GM15510 (cell line): Measurements from ENCODE around the gene NR6A1.

Source experiments
- POLR2A ChIP-seq: IDR thresholded peaks from 3 replicates; pipeline ENCODE4 v1.6.1; 2011; ENCODE audit warnings: borderline replicate concordance; ENCODE audit not compliant: insufficient read length; ENCODE audit errors: extremely low read depth

Gene NR6A1

GRCh38 chr9:124680049-124680448, 91.1 kb downstream of the NR6A1 start:
- TF ChIP-seq POLR2A = no peak

GRCh38 chr9:124676159-124676551, 95.0 kb downstream of the NR6A1 start:
- no peak for TF ChIP-seq POLR2A

GRCh38 chr9:124675261-124676158, 95.6 kb downstream of the NR6A1 start:
- no peak for TF ChIP-seq POLR2A

- no peak for TF ChIP-seq POLR2A
Observed at GRCh38 chr9:124674651-124675050, 96.5 kb downstream of the NR6A1 start.

GRCh38 chr9:124673063-124673462, 98.0 kb downstream of the NR6A1 start:
- no peak for TF ChIP-seq POLR2A

- no peak for TF ChIP-seq POLR2A
Observed at GRCh38 chr9:124671861-124672260, 99.2 kb downstream of the NR6A1 start.

GRCh38 chr9:124666642-124667041, 104.5 kb downstream of the NR6A1 start:
- no peak for TF ChIP-seq POLR2A

- TF ChIP-seq POLR2A = no peak
Observed at GRCh38 chr9:124665391-124666058, 105.6 kb downstream of the NR6A1 start.

GRCh38 chr9:124664143-124664542, 107.0 kb downstream of the NR6A1 start:
- no peak for TF ChIP-seq POLR2A

GRCh38 chr9:124663046-124663961, 107.8 kb downstream of the NR6A1 start:
- TF ChIP-seq POLR2A = no peak

- no peak for TF ChIP-seq POLR2A
Observed at GRCh38 chr9:124662561-124662960, 108.5 kb downstream of the NR6A1 start.

GRCh38 chr9:124661271-124661670, 109.8 kb downstream of the NR6A1 start:
- no peak for TF ChIP-seq POLR2A

- no peak for TF ChIP-seq POLR2A
Observed at GRCh38 chr9:124660341-124660801, 110.7 kb downstream of the NR6A1 start.

GRCh38 chr9:124659099-124659659, 111.9 kb downstream of the NR6A1 start:
- peak; percentile 24 for TF ChIP-seq POLR2A

GRCh38 chr9:124658165-124659017, 112.7 kb downstream of the NR6A1 start:
- peak; percentile 75 for TF ChIP-seq POLR2A
